ENCODE data around the gene NOTCH4.
"Not testable (repeated sequence)": the region's sequence is repeated elsewhere in the genome, so short reads cannot be mapped to it uniquely, and the experiment has no call there.

DNA sequence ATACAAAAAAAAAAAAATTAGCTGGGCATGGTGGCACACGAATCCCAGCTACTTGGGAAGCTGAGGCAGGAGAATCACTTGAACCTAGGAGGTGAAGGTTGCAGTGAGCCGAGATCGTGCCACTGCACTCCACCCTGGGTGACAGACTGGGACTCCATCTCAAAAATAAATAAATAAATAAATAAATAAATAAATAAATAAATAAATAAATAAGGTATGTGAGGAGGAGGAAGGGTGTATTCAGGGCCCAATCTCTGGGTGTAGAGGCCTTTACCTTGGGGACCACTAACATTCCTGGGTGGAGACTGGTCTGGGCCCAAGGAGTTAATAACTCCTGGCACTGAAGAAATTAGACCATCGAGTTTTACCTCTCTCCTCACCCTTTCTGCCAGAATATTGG lies 12.4 kb downstream of the NOTCH4 start:
- TF ChIP-seq, protein P1, sequence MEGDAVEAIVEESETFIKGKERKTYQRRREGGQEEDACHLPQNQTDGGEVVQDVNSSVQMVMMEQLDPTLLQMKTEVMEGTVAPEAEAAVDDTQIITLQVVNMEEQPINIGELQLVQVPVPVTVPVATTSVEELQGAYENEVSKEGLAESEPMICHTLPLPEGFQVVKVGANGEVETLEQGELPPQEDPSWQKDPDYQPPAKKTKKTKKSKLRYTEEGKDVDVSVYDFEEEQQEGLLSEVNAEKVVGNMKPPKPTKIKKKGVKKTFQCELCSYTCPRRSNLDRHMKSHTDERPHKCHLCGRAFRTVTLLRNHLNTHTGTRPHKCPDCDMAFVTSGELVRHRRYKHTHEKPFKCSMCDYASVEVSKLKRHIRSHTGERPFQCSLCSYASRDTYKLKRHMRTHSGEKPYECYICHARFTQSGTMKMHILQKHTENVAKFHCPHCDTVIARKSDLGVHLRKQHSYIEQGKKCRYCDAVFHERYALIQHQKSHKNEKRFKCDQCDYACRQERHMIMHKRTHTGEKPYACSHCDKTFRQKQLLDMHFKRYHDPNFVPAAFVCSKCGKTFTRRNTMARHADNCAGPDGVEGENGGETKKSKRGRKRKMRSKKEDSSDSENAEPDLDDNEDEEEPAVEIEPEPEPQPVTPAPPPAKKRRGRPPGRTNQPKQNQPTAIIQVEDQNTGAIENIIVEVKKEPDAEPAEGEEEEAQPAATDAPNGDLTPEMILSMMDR (conservative IDR thresholded peaks at IDR 0.05; ENCODE audit: low read length), result not testable (repeated sequence)
- TF ChIP-seq EZH2phosphoT487 (IDR thresholded peaks at IDR 0.05; ENCODE audit: borderline replicate concordance), result not testable (repeated sequence)
